ENCODE data around the gene HOXA5. TPM values are rescaled to one million over a fixed set of nuclear protein-coding genes. Genes with fewer than 3 reads are reported as not detected.

The HOXA5 gene
- total RNA-seq, 1 donor from 2014 or later, result 4.2 TPM

GRCh38 chr7:27112955-27113949, 30.2 kb downstream of the HOXA5 start:
- H3K4me1 ChIP-seq (ENCODE audit: control insufficient read depth in 3 of 3, insufficient read depth in 3 of 3, low read length in 3 of 3), result peaks cover 30 to 39% (median 34%) of the 10 kb centered on the region in 3 donors
- H3K9me3 ChIP-seq (ENCODE audit: control insufficient read depth in 3 of 3, low read length in 3 of 3), result no peaks in the 10 kb centered on the region
- peak overlapping the region; percentile 88 for H3K27ac ChIP-seq (ENCODE audit: low read depth, low read length)
- H3K36me3 ChIP-seq (ENCODE audit: control insufficient read depth in 3 of 3, insufficient read depth in 3 of 3, low read length in 3 of 3), result peaks cover 0 to 4% (median 0%) of the 10 kb centered on the region in 3 donors
- H3K9ac ChIP-seq (ENCODE audit: low read depth in 1 of 3, low read length in 3 of 3), result peak overlapping the region; percentile 71 to 79 (median 72)
- H3K4me3 ChIP-seq (ENCODE audit: low read length in 3 of 3), result peak overlapping the region; percentile 71 to 77 (median 71)
- no peaks in the 10 kb centered on the region for H3K27me3 ChIP-seq (ENCODE audit: control insufficient read depth in 3 of 3, insufficient read depth in 3 of 3, low read length in 3 of 3)

DNA sequence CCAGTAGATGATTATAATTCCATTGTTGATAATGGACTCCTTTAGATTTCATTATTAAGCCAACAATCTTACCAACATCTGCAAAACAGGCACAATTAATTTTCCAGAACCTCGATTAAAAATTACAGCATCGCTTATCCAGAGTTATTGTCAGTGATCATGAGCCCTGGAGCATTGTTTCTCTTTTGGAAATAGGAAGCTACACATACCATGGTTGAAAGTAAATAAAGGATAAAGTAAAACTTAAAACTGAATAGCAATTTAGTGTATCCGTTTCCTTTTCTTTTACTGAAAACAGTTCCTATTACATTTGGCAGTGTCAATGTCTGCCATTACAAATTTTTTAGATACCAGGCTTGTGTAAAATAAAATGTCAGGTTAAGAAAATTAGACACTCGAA, 31.1 kb downstream of the HOXA5 start:
- no peak overlapping the region for H3K9ac ChIP-seq (ENCODE audit: low read depth in 1 of 3, low read length in 3 of 3)
- H3K27me3 ChIP-seq (ENCODE audit: control insufficient read depth in 3 of 3, insufficient read depth in 3 of 3, low read length in 3 of 3), result no peaks in the 10 kb centered on the region
- no peaks in the 10 kb centered on the region for H3K9me3 ChIP-seq (ENCODE audit: control insufficient read depth in 3 of 3, low read length in 3 of 3)
- H3K4me3 ChIP-seq (ENCODE audit: low read length in 3 of 3), result peak overlapping the region in 1 of 3 donors; percentile 77
- H3K4me1 ChIP-seq (ENCODE audit: control insufficient read depth in 3 of 3, insufficient read depth in 3 of 3, low read length in 3 of 3), result peaks cover 28 to 38% (median 34%) of the 10 kb centered on the region in 3 donors
- peak overlapping the region; percentile 77 for H3K27ac ChIP-seq (ENCODE audit: low read depth, low read length)
- H3K36me3 ChIP-seq (ENCODE audit: control insufficient read depth in 3 of 3, insufficient read depth in 3 of 3, low read length in 3 of 3), result peaks cover 0 to 4% (median 0%) of the 10 kb centered on the region in 3 donors

- no peaks in the 10 kb centered on the region for H3K9me3 ChIP-seq (ENCODE audit: control insufficient read depth in 3 of 3, low read length in 3 of 3)
- H3K4me3 ChIP-seq (ENCODE audit: low read length in 3 of 3), result no peak overlapping the region
- peaks cover 27 to 38% (median 35%) of the 10 kb centered on the region in 3 donors for H3K4me1 ChIP-seq (ENCODE audit: control insufficient read depth in 3 of 3, insufficient read depth in 3 of 3, low read length in 3 of 3)
- peaks cover 0 to 4% (median 0%) of the 10 kb centered on the region in 3 donors for H3K36me3 ChIP-seq (ENCODE audit: control insufficient read depth in 3 of 3, insufficient read depth in 3 of 3, low read length in 3 of 3)
- H3K27me3 ChIP-seq (ENCODE audit: control insufficient read depth in 3 of 3, insufficient read depth in 3 of 3, low read length in 3 of 3), result no peaks in the 10 kb centered on the region
- H3K9ac ChIP-seq (ENCODE audit: low read depth in 1 of 3, low read length in 3 of 3), result no peak overlapping the region
- H3K27ac ChIP-seq (ENCODE audit: low read depth, low read length), result peak overlapping the region; percentile 77
Observed at GRCh38 chr7:27111751-27112277, 31.7 kb downstream of the HOXA5 start.

- Histone ChIP-seq H3K9ac (ENCODE audit: low read depth in 1 of 3, low read length in 3 of 3) (peak overlapping the region in 1 of 3 donors; percentile 59), H3K4me3 (ENCODE audit: low read length in 3 of 3) (peak overlapping the region in 2 of 3 donors; percentile 51 to 56), H3K4me1 (ENCODE audit: control insufficient read depth in 3 of 3, insufficient read depth in 3 of 3, low read length in 3 of 3) (peaks cover 30 to 43% (median 40%) of the 10 kb centered on the region in 3 donors)
Observed at GRCh38 chr7:27111042-27111750, 32.3 kb downstream of the HOXA5 start.

GRCh38 chr7:27110186-27111031, 33.1 kb downstream of the HOXA5 start:
- Histone ChIP-seq H3K4me1 (ENCODE audit: control insufficient read depth in 3 of 3, insufficient read depth in 3 of 3, low read length in 3 of 3) (peaks cover 34 to 49% (median 42%) of the 10 kb centered on the region in 3 donors), H3K9me3 (ENCODE audit: control insufficient read depth in 3 of 3, low read length in 3 of 3) (no peaks in the 10 kb centered on the region), H3K27me3 (ENCODE audit: control insufficient read depth in 3 of 3, insufficient read depth in 3 of 3, low read length in 3 of 3) (no peaks in the 10 kb centered on the region), H3K36me3 (ENCODE audit: control insufficient read depth in 3 of 3, insufficient read depth in 3 of 3, low read length in 3 of 3) (peaks cover 0 to 4% (median 0%) of the 10 kb centered on the region in 3 donors), H3K27ac (ENCODE audit: low read depth, low read length) (peak overlapping the region; percentile 77), H3K4me3 (ENCODE audit: low read length in 3 of 3) (peak overlapping the region; percentile 6 to 56 (median 51)), H3K9ac (ENCODE audit: low read depth in 1 of 3, low read length in 3 of 3) (peak overlapping the region in 1 of 3 donors; percentile 59)

More at GRCh38 chr7:27111042-27111750, 32.3 kb downstream of the HOXA5 start:
- Histone ChIP-seq H3K27me3 (ENCODE audit: control insufficient read depth in 3 of 3, insufficient read depth in 3 of 3, low read length in 3 of 3) (no peaks in the 10 kb centered on the region), H3K36me3 (ENCODE audit: control insufficient read depth in 3 of 3, insufficient read depth in 3 of 3, low read length in 3 of 3) (peaks cover 0 to 4% (median 0%) of the 10 kb centered on the region in 3 donors), H3K27ac (ENCODE audit: low read depth, low read length) (peak overlapping the region; percentile 77), H3K9me3 (ENCODE audit: control insufficient read depth in 3 of 3, low read length in 3 of 3) (no peaks in the 10 kb centered on the region)

- Histone ChIP-seq H3K4me1 (ENCODE audit: control insufficient read depth in 3 of 3, insufficient read depth in 3 of 3, low read length in 3 of 3) (peaks cover 34 to 49% (median 38%) of the 10 kb centered on the region in 3 donors), H3K27me3 (ENCODE audit: control insufficient read depth in 3 of 3, insufficient read depth in 3 of 3, low read length in 3 of 3) (no peaks in the 10 kb centered on the region), H3K4me3 (ENCODE audit: low read length in 3 of 3) (peak overlapping the region in 1 of 3 donors; percentile 6), H3K36me3 (ENCODE audit: control insufficient read depth in 3 of 3, insufficient read depth in 3 of 3, low read length in 3 of 3) (peaks cover 0 to 4% (median 0%) of the 10 kb centered on the region in 3 donors), H3K27ac (ENCODE audit: low read depth, low read length) (no peak overlapping the region), H3K9me3 (ENCODE audit: control insufficient read depth in 3 of 3, low read length in 3 of 3) (no peaks in the 10 kb centered on the region), H3K9ac (ENCODE audit: low read depth in 1 of 3, low read length in 3 of 3) (no peak overlapping the region)
Observed at GRCh38 chr7:27109466-27110185, 33.9 kb downstream of the HOXA5 start.

DNA sequence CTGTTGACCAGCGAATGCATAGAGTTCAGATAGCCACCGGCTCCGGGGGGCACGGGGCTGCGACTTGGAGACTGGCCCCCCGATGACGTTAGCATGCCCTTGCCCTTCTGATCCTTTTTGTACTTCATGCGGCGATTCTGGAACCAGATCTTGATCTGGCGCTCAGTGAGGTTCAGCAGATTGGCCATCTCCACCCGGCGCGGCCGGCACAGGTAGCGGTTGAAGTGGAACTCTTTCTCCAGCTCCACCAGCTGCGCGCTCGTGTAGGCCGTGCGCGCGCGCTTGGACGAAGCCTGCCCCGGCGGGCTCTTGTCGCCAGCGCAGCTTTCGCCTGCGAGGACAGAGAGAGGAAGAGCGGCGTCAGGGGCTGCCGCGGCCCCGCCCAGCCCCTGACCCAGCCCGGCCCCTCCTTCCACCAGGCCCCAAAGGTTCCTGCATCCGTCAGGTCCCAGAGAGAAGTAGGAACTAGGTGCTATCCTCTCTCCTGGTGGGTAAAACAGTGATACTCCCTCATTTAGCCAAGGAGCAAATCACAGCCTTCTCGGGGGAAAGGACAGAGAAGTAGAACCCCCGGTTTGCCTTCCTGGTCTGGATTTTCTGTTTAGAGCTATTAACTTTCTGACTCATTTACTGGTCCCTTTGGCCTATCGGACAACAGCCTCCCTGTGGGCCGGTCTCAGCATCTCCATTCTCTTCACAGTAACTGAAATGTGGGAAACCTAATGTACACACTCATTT, 34.9 kb downstream of the HOXA5 start:
- H3K4me1 ChIP-seq (ENCODE audit: control insufficient read depth in 3 of 3, insufficient read depth in 3 of 3, low read length in 3 of 3), result peaks cover 29 to 47% (median 32%) of the 10 kb centered on the region in 3 donors

More for the DNA sequence above, 34.9 kb downstream of the HOXA5 start:
- Histone ChIP-seq H3K36me3 (ENCODE audit: control insufficient read depth in 3 of 3, insufficient read depth in 3 of 3, low read length in 3 of 3) (peaks cover 0 to 4% (median 0%) of the 10 kb centered on the region in 3 donors), H3K27me3 (ENCODE audit: control insufficient read depth in 3 of 3, insufficient read depth in 3 of 3, low read length in 3 of 3) (peaks cover 0 to 3% (median 0%) of the 10 kb centered on the region in 3 donors), H3K9ac (ENCODE audit: low read depth in 1 of 3, low read length in 3 of 3) (peak overlapping the region in 1 of 3 donors; percentile 16), H3K9me3 (ENCODE audit: control insufficient read depth in 3 of 3, low read length in 3 of 3) (no peaks in the 10 kb centered on the region), H3K4me3 (ENCODE audit: low read length in 3 of 3) (peak overlapping the region in 1 of 3 donors; percentile 41), H3K27ac (ENCODE audit: low read depth, low read length) (peak overlapping the region; percentile 61)

Data from skeletal muscle tissue (tissue), 4 donors.